GM19025 (cell line): ENCODE data around the gene BABAM2.

Experiments used
- ATAC-seq: cut with Tn5 transposase; IDR thresholded peaks from one replicate; pipeline ENCODE4 v1.9.1; 2021; ENCODE audit warnings: mild to moderate bottlenecking, low read depth, moderate library complexity; ENCODE audit not compliant: unreplicated experiment

Gene BABAM2

GRCh38 chr2:28055325-28055970 is 164.9 kb downstream of the BABAM2 start:
- ATAC-seq, result no peak

GRCh38 chr2:28058791-28059190 is 168.3 kb downstream of the BABAM2 start:
- ATAC-seq, result no peak

GRCh38 chr2:28062867-28063266 is 172.3 kb downstream of the BABAM2 start:
- ATAC-seq, result no peak

GRCh38 chr2:28063492-28063962 is 173.0 kb downstream of the BABAM2 start:
- no peak for ATAC-seq

- no peak for ATAC-seq
Observed at GRCh38 chr2:28067602-28068001, 177.1 kb downstream of the BABAM2 start.

DNA sequence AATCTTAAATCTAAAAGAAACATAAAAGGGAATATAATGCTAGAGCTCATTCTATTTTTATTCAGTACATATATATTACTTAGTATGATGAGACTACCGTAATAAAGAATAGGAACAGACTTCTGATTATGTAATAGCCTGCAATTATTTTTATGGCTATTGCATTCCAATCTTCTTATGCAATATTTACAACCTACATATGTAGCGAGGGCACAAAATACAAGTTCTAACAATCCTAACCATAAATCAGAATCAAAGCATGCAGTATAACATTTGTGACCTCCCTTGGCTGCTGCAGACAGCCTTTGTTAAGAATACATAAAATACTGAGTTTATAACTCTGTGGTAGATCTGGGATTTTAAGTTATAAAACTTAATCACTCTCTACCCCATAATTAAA is 177.6 kb downstream of the BABAM2 start:
- no peak for ATAC-seq

DNA sequence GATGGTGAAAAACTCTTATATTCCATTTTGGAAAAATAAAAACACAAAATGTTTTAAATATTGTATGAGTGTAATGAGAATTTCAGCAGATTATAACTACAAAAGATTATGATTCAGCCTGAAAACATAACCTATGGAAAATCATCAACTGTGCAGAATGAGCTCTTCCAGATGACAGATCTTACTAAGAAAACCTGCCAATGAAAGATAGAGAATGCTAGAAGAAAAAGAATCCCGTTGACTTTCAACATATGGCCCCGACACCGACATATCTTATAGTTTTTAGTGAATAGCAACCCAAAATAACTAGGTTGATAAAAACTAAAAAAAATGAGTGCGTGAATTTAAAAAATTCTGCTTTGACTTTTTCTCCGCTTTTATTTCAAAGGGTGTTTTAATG is 178.0 kb downstream of the BABAM2 start:
- ATAC-seq, result no peak

GRCh38 chr2:28071221-28071620 is 180.7 kb downstream of the BABAM2 start:
- ATAC-seq, result no peak

GRCh38 chr2:28074137-28074536 is 183.6 kb downstream of the BABAM2 start:
- ATAC-seq, result no peak

GRCh38 chr2:28080911-28081310 is 190.4 kb downstream of the BABAM2 start:
- ATAC-seq, result no peak

DNA sequence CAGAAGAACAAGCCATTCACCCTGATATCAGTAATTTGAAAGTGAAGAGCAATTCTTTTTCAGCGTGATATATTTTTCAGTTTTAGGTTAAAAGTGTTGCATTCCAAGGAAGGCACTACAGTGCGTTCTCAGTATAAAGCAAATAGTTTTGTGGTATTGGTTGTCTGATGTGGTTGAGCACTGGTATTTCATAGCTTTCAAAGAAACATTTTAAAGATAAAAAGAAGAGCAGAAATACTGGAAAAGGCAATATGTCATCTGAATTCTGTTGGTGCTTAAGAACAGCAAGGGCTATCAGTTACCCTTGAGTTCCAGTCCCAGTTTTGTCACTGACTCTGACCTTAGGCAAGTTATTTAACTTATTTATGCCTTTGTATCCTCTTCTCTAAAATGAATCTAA is 191.6 kb downstream of the BABAM2 start:
- ATAC-seq, result no peak

DNA sequence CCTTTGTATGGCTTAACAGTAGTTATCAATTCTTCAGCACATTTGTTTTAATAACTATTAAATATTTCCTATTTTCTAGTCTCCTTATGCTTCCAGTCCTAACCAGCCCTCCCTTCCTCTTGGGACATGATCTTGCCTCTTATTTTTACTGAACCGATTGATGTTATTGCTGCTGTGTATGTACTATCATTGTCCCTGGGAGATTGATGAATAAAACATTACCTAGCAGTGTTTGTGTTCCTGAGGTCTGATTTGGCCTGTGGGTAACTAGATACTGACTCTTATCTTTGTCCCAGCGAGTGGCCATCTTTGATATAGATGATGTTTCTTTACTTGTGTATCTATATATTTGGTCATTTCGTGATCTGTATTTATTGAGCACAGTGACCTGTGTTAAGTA is 192.9 kb downstream of the BABAM2 start:
- ATAC-seq, result no peak

GRCh38 chr2:28084564-28084963 is 194.0 kb downstream of the BABAM2 start:
- no peak for ATAC-seq

- no peak for ATAC-seq
Observed at GRCh38 chr2:28085201-28085600, 194.7 kb downstream of the BABAM2 start.

- ATAC-seq, result no peak
Observed at GRCh38 chr2:28086611-28087010, 196.1 kb downstream of the BABAM2 start.

DNA sequence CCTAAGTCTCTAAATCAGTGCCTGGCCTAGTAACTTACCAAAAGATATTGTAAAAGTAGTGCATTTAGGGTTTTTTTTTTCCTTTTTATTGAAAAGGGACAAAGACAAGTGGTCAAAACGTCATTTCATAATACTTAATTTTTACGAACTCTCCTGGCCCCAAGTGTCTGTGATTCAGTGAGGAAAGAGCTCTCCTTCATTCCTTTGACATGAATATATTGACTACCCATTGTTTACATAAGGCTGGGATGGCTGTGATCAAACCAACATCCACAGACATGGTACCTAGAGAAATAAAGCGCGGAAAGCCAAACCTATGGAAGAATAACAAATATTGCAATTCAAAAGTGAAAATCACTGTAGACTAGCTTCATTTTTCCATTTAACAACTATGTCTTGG is 198.4 kb downstream of the BABAM2 start:
- no peak for ATAC-seq

- ATAC-seq, result no peak
Observed at GRCh38 chr2:28089486-28089885, 199.0 kb downstream of the BABAM2 start.

DNA sequence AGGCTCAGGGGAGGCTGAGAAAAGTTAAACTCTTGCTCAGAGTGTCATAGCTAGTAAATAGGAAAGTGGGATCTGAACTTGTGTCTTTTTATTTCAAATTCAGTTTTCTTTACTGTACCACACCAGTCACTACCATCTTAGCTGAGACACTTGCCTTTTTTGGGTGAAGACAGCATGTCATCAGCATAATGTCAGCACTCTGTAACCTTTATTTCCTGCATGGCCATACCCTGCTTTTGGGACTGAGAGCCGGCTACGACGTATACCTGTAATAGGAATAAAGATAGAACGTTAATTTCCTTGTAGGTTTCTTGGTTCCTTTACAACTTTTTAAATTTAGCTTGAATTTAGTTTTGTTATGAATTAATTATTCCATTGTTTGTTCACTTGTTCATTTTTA is 202.8 kb downstream of the BABAM2 start:
- ATAC-seq, result no peak

DNA sequence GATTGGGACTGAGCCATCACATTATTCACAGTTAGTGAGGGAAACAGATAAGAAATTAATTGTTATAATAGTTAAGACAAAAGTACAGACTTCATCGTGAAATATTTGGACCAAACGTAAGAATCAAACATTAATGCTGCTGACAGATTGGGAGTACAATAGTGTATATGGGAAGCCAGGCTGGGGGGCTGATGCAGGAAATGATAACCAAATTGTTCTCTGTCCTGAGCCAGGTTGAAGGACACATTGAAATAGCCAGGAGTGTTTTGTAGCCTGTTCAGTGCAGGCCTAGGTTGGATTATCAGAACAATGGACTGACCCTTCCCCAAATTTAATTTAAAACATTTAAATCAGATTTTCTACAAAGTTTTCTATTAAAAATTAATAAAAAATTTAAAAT is 203.2 kb downstream of the BABAM2 start:
- no peak for ATAC-seq

DNA sequence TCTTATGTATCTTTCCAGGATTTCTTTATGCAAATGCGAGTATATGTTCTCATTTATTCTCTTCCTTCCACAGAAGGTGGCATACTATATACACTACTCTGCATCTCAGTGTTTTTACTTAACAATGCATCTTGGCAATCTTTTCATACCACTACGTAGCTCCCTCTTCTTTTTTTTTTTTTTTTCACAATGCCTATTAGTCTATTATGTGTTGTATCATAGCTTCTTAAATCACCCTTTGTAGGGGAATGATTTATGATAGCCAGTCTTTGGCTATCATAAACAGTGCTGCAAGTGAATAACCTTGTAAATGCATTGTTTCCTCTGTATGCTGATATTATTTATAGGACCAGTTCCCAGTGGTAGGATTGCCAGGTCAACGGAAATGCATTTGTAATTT is 204.2 kb downstream of the BABAM2 start:
- ATAC-seq, result no peak

GRCh38 chr2:28095622-28096021 is 205.1 kb downstream of the BABAM2 start:
- no peak for ATAC-seq

DNA sequence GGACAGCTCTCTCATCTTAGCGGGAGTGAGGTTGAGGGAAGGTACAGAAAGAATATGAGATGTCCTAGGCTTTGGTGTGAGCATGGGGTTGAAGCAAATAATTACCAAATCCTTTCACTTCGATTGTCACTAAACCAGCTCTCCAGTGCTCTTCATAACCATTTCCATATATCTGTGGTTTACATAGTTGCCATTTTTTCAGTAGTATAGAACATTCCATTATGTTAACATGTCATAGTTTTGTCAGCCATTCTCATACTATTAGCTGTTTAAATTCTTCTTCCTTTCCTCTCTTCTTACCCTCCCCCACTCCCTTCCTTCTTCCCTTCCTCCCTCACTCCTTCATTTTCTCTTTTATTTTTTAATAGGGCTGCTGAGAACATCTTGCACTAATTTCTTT is 205.9 kb downstream of the BABAM2 start:
- ATAC-seq, result no peak
